ENCODE measurements around the gene GPR89B. TPM values are rescaled to one million over a fixed set of nuclear protein-coding genes. Genes with fewer than 3 reads are reported as not detected.
"Not testable (repeated sequence)": the region's sequence is repeated elsewhere in the genome, so short reads cannot be mapped to it uniquely, and the experiment has no call there.

GPR89B gene
- 24.2 and 39.3 TPM in 2 replicates for total RNA-seq (2014; rRNA removed; shearing (Covaris generic); ENCODE audit: low replicate concordance)

DNA sequence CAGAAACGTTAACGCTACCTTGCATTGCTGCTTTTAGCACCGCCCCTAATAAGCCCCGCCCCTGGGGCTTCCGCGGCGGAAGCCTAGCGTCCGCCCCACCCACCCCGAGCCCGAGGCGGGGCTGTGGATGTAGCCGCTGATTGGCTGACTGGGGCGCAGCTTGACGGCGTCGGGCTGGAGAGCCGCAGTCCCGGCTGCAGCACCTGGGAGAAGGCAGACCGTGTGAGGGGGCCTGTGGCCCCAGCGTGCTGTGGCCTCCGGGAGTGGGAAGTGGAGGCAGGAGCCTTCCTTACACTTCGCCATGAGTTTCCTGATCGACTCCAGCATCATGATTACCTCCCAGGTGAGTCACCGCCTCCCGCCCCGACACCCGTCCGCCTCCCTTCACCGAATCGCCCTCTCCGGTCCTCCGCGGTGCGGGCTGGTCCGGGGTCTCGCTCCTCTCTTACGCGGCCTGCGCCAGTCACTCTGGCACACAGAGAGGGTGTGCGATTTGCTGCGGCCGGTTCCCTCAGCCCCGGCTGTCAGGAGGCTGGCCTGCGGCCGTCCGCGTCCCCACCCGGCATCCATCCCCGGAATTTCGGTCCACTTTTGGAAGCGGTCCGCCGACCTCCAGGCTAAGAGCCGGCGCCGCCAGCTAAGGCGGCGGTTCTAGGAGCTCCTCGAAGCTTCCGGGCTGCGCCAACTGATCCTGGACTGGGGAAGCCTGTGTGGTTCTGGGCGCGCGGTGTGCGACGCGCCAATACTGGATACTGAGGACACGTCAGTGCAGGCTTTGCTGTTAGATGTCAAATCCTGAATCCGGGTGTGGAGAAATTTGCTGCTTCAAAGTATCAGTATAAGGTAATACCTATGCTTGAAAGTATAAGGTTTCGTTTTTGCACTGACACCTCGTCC lies at the start of gene GPR89B:
TSS of gene GPR89B (plus strand) at position 185 of the 897 bp plus-strand sequence. CDS start at position 302, 117 bp downstream.
- peak; percentile 97 for DNase-seq
- H3K9me3 ChIP-seq (ENCODE audit: low read length); H3K27me3 ChIP-seq (ENCODE audit: low read length); H3K9me2 ChIP-seq (replicated peaks; ENCODE audit: insufficient read depth, low read length); H3K36me3 ChIP-seq (ENCODE audit: insufficient read depth, low read length); H4K20me1 ChIP-seq (ENCODE audit: insufficient read depth, low read depth, low read length); H2AFZ ChIP-seq (ENCODE audit: low read length); H3K27ac ChIP-seq (ENCODE audit: low read length): not testable (repeated sequence)
- H3K4me1 ChIP-seq (ENCODE audit: low read length) = peaks cover 12% of the 10 kb centered on the region
- peaks cover 39% of the 10 kb centered on the region for H3K79me2 ChIP-seq (ENCODE audit: low read length)
- peak within 1 kb of the TSS; percentile 88 for H3K9ac ChIP-seq (ENCODE audit: low read length)
- peak within 1 kb of the TSS; percentile 84 for H3K4me3 ChIP-seq (ENCODE audit: low read length)
- H3K4me2 ChIP-seq (ENCODE audit: low read depth, low read length, poor library complexity, severe bottlenecking) = peak within 1 kb of the TSS; percentile 78

DNA sequence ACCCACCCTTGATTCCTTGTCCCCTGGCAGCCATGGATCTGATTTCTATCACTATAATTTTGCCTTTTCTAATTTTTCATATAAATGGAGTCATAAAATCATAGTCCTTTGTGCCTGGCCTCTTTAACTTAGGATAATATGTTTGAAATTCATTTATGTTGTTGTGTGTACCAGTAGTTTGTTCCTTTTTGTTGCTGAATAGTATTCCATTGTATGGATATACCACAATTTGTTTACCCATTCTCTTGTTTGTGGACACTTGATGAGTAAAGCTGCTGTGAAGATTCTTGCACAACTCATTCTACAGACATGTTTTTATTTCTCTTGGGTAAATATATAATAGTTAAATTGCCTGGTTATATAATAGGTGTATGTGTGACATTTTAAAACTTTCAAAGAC lies 48.3 kb upstream of the GPR89B start:
- no peak overlapping the region for H2AFZ ChIP-seq (ENCODE audit: low read length)
- H3K9ac ChIP-seq (ENCODE audit: low read length) = no peak overlapping the region
- no peaks in the 10 kb centered on the region for H3K9me2 ChIP-seq (replicated peaks; ENCODE audit: insufficient read depth, low read length)
- H3K4me3 ChIP-seq (ENCODE audit: low read length) = no peak overlapping the region
- H4K20me1 ChIP-seq (ENCODE audit: insufficient read depth, low read depth, low read length) = no peaks in the 10 kb centered on the region
- H3K27me3 ChIP-seq (ENCODE audit: low read length) = no peaks in the 10 kb centered on the region
- H3K4me1 ChIP-seq (ENCODE audit: low read length) = no peaks in the 10 kb centered on the region
- H3K79me2 ChIP-seq (ENCODE audit: low read length) = no peaks in the 10 kb centered on the region
- no peak for DNase-seq
- H3K27ac ChIP-seq (ENCODE audit: low read length) = no peak overlapping the region
- H3K4me2 ChIP-seq (ENCODE audit: low read depth, low read length, poor library complexity, severe bottlenecking) = no peak overlapping the region
- H3K36me3 ChIP-seq (ENCODE audit: insufficient read depth, low read length) = no peaks in the 10 kb centered on the region
- H3K9me3 ChIP-seq (ENCODE audit: low read length) = peaks cover 8% of the 10 kb centered on the region; the same call in 1 of the 2 replicates

- Histone ChIP-seq H3K9ac (ENCODE audit: low read length) (no peak overlapping the region), H3K9me3 (ENCODE audit: low read length) (peaks cover 8% of the 10 kb centered on the region; the same call in 1 of the 2 replicates), H3K79me2 (ENCODE audit: low read length) (no peaks in the 10 kb centered on the region), H3K27me3 (ENCODE audit: low read length) (no peaks in the 10 kb centered on the region), H3K4me3 (ENCODE audit: low read length) (no peak overlapping the region), H3K27ac (ENCODE audit: low read length) (no peak overlapping the region), H3K9me2 (replicated peaks; ENCODE audit: insufficient read depth, low read length) (no peaks in the 10 kb centered on the region), H3K4me1 (ENCODE audit: low read length) (no peaks in the 10 kb centered on the region), H4K20me1 (ENCODE audit: insufficient read depth, low read depth, low read length) (no peaks in the 10 kb centered on the region), H3K36me3 (ENCODE audit: insufficient read depth, low read length) (no peaks in the 10 kb centered on the region), H3K4me2 (ENCODE audit: low read depth, low read length, poor library complexity, severe bottlenecking) (no peak overlapping the region), H2AFZ (ENCODE audit: low read length) (no peak overlapping the region)
- no peak for DNase-seq
These were observed 45.7 kb upstream of the GPR89B start for GRCh38 chr1:147882535-147882934.

GRCh38 chr1:147890177-147890790 lies 37.9 kb upstream of the GPR89B start:
- no peak overlapping the region for H3K9ac ChIP-seq (ENCODE audit: low read length)
- no peak overlapping the region for H3K4me2 ChIP-seq (ENCODE audit: low read depth, low read length, poor library complexity, severe bottlenecking)
- H3K4me1 ChIP-seq (ENCODE audit: low read length) = no peaks in the 10 kb centered on the region
- H2AFZ ChIP-seq (ENCODE audit: low read length) = no peak overlapping the region
- no peaks in the 10 kb centered on the region for H3K9me2 ChIP-seq (replicated peaks; ENCODE audit: insufficient read depth, low read length)
- no peaks in the 10 kb centered on the region for H3K79me2 ChIP-seq (ENCODE audit: low read length)
- no peaks in the 10 kb centered on the region for H3K36me3 ChIP-seq (ENCODE audit: insufficient read depth, low read length)
- DNase-seq = peak; percentile 83
- no peak overlapping the region for H3K4me3 ChIP-seq (ENCODE audit: low read length)
- H3K27ac ChIP-seq (ENCODE audit: low read length) = no peak overlapping the region
- H3K9me3 ChIP-seq (ENCODE audit: low read length) = no peaks in the 10 kb centered on the region
- no peaks in the 10 kb centered on the region for H4K20me1 ChIP-seq (ENCODE audit: insufficient read depth, low read depth, low read length)
- H3K27me3 ChIP-seq (ENCODE audit: low read length) = no peaks in the 10 kb centered on the region

- no peak for DNase-seq
- H3K79me2 ChIP-seq (ENCODE audit: low read length) = no peaks in the 10 kb centered on the region
These were observed 37.1 kb upstream of the GPR89B start for GRCh38 chr1:147891088-147891487.

GRCh38 chr1:147892216-147892615 lies 36.0 kb upstream of the GPR89B start:
- Histone ChIP-seq H3K79me2 (ENCODE audit: low read length) (no peaks in the 10 kb centered on the region), H3K36me3 (ENCODE audit: insufficient read depth, low read length) (no peaks in the 10 kb centered on the region), H3K9me2 (replicated peaks; ENCODE audit: insufficient read depth, low read length) (no peaks in the 10 kb centered on the region), H2AFZ (ENCODE audit: low read length) (no peak overlapping the region), H3K4me2 (ENCODE audit: low read depth, low read length, poor library complexity, severe bottlenecking) (no peak overlapping the region), H3K4me1 (ENCODE audit: low read length) (no peaks in the 10 kb centered on the region), H3K4me3 (ENCODE audit: low read length) (no peak overlapping the region), H4K20me1 (ENCODE audit: insufficient read depth, low read depth, low read length) (no peaks in the 10 kb centered on the region), H3K9ac (ENCODE audit: low read length) (no peak overlapping the region), H3K27me3 (ENCODE audit: low read length) (no peaks in the 10 kb centered on the region), H3K9me3 (ENCODE audit: low read length) (no peaks in the 10 kb centered on the region), H3K27ac (ENCODE audit: low read length) (no peak overlapping the region)
- DNase-seq = peak; percentile 67

More at GRCh38 chr1:147891088-147891487, 37.1 kb upstream of the GPR89B start:
- Histone ChIP-seq H3K27ac (ENCODE audit: low read length) (no peak overlapping the region), H3K36me3 (ENCODE audit: insufficient read depth, low read length) (no peaks in the 10 kb centered on the region), H3K4me3 (ENCODE audit: low read length) (no peak overlapping the region), H2AFZ (ENCODE audit: low read length) (no peak overlapping the region), H3K4me1 (ENCODE audit: low read length) (no peaks in the 10 kb centered on the region), H3K9me2 (replicated peaks; ENCODE audit: insufficient read depth, low read length) (no peaks in the 10 kb centered on the region), H4K20me1 (ENCODE audit: insufficient read depth, low read depth, low read length) (no peaks in the 10 kb centered on the region), H3K27me3 (ENCODE audit: low read length) (no peaks in the 10 kb centered on the region), H3K4me2 (ENCODE audit: low read depth, low read length, poor library complexity, severe bottlenecking) (no peak overlapping the region), H3K9me3 (ENCODE audit: low read length) (no peaks in the 10 kb centered on the region), H3K9ac (ENCODE audit: low read length) (no peak overlapping the region)

GRCh38 chr1:147892731-147893214 lies 35.4 kb upstream of the GPR89B start:
- no peaks in the 10 kb centered on the region for H3K9me3 ChIP-seq (ENCODE audit: low read length)
- H3K4me3 ChIP-seq (ENCODE audit: low read length) = no peak overlapping the region
- no peak overlapping the region for H3K27ac ChIP-seq (ENCODE audit: low read length)
- H3K4me2 ChIP-seq (ENCODE audit: low read depth, low read length, poor library complexity, severe bottlenecking) = no peak overlapping the region
- DNase-seq = peak; percentile 79
- no peak overlapping the region for H2AFZ ChIP-seq (ENCODE audit: low read length)
- no peaks in the 10 kb centered on the region for H3K9me2 ChIP-seq (replicated peaks; ENCODE audit: insufficient read depth, low read length)
- no peaks in the 10 kb centered on the region for H3K4me1 ChIP-seq (ENCODE audit: low read length)
- no peaks in the 10 kb centered on the region for H3K36me3 ChIP-seq (ENCODE audit: insufficient read depth, low read length)
- H3K79me2 ChIP-seq (ENCODE audit: low read length) = no peaks in the 10 kb centered on the region
- H3K9ac ChIP-seq (ENCODE audit: low read length) = no peak overlapping the region
- no peaks in the 10 kb centered on the region for H3K27me3 ChIP-seq (ENCODE audit: low read length)
- no peaks in the 10 kb centered on the region for H4K20me1 ChIP-seq (ENCODE audit: insufficient read depth, low read depth, low read length)

GRCh38 chr1:147895123-147895522 lies 33.1 kb upstream of the GPR89B start:
- Histone ChIP-seq H2AFZ (ENCODE audit: low read length) (no peak overlapping the region), H3K79me2 (ENCODE audit: low read length) (no peaks in the 10 kb centered on the region), H3K9me3 (ENCODE audit: low read length) (no peaks in the 10 kb centered on the region), H3K27ac (ENCODE audit: low read length) (no peak overlapping the region), H4K20me1 (ENCODE audit: insufficient read depth, low read depth, low read length) (no peaks in the 10 kb centered on the region), H3K9me2 (replicated peaks; ENCODE audit: insufficient read depth, low read length) (no peaks in the 10 kb centered on the region), H3K4me2 (ENCODE audit: low read depth, low read length, poor library complexity, severe bottlenecking) (no peak overlapping the region), H3K27me3 (ENCODE audit: low read length) (no peaks in the 10 kb centered on the region), H3K36me3 (ENCODE audit: insufficient read depth, low read length) (no peaks in the 10 kb centered on the region), H3K4me1 (ENCODE audit: low read length) (no peaks in the 10 kb centered on the region), H3K9ac (ENCODE audit: low read length) (no peak overlapping the region), H3K4me3 (ENCODE audit: low read length) (no peak overlapping the region)
- no peak for DNase-seq
